Breast epithelium (tissue), 4 donors: ENCODE data around the gene CSNK2A2. TPM values are rescaled to one million over a fixed set of nuclear protein-coding genes. Genes with fewer than 3 reads are reported as not detected.

ENCODE experiments used
- DNase-seq, 2 donors: peaks; one replicate each; pipeline ENCODE4 v3.0.0-alpha.2; 2019; ENCODE audit warnings: low spot score in 2 of 2
- H3K27ac ChIP-seq, 2 donors: fragments of 200-600 bp; sonication (generic) in 1 of 2; one replicate each; pipeline ENCODE4 v1.5.1; 2016 to 2019; ENCODE audit warnings: mild to moderate bottlenecking in 1 of 2
- H3K27me3 ChIP-seq, 2 donors: fragments of 200-600 bp; sonication (generic) in 1 of 2; one replicate each; pipeline versions ENCODE4 v1.5.1 to v1.6.0; 2017 to 2019; ENCODE audit warnings: control low read depth in 1 of 2, mild to moderate bottlenecking in 1 of 2
- H3K36me3 ChIP-seq: fragments of 200-600 bp; one replicate; pipeline ENCODE4 v1.5.1; 2019
- H3K4me1 ChIP-seq, 2 donors: fragments of 200-600 bp; sonication (generic); one replicate each; pipeline ENCODE4 v1.5.1; 2016 to 2019; ENCODE audit warnings: control low read depth in 1 of 2
- H3K4me3 ChIP-seq, 3 donors: fragments of 200-600 bp; sonication (generic); 1 replicate in 2 of 3; 2 replicates in 1 of 3; pipeline ENCODE4 v1.5.1; 2016 to 2019; ENCODE audit warnings: mild to moderate bottlenecking in 3 of 3, moderate library complexity in 2 of 3
- H3K9me3 ChIP-seq, 2 donors: fragments of 200-600 bp; sonication (generic) in 1 of 2; one replicate each; pipeline ENCODE4 v1.5.1; 2016 to 2019; ENCODE audit warnings: control low read depth in 1 of 2
- POLR2A ChIP-seq: fragments of 450-650 bp; IDR thresholded peaks from one replicate; pipeline ENCODE4 v1.6.1; 2016; ENCODE audit warnings: antibody characterized with exemption, mild to moderate bottlenecking, moderate library complexity
- POLR2AphosphoS5 ChIP-seq, 3 donors: sonication (generic); formaldehyde crosslinking; IDR thresholded peaks; one replicate each; pipeline ENCODE4 v1.6.1; 2017; ENCODE audit warnings: antibody characterized with exemption in 3 of 3
- intact Hi-C: fragments of 100-400 bp; cut with DNase I; formaldehyde crosslinking; loops from one replicate; pipeline ENCODE4 v1.15.1; 2023; ENCODE audit warnings: low total_unique reads
- total RNA-seq, 3 donors: library from RNA; depleted of rRNA; stranded (reverse); fragments of >200 nt; gene quantifications; one replicate each; pipeline ENCODE4 v1.1.0, GENCODE V29; 2016
- TF ChIP-seq, protein P1 (sequence below), 3 donors: fragments of 450-650 bp; IDR thresholded peaks; one replicate each; pipeline ENCODE4 v1.5.1; 2016 to 2017; ENCODE audit warnings: antibody characterized with exemption in 3 of 3, mild to moderate bottlenecking in 3 of 3, moderate library complexity in 3 of 3

CSNK2A2 gene
- total RNA-seq, 3 donors from 2014 or later: 25.6 to 47.7 (median 29.4) TPM

DNA sequence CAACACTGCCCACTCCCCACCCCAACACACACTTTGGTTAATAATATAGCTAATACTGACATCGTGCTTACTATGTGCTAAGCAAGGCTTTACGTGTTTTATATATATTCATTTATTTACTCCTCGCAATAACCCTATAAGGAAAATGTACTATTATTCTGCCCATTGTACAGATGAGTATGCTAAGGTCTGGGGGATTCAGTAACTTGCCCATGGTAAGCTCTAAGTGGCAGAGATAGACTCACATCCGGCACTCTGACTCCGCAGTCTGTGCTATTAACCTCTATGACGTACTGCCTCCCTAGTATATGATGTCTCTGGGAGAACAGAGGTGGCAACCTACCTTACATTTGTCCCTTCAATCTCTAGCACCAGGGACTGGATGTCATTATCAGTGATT is 81.4 kb downstream of the CSNK2A2 start:
- H3K27ac ChIP-seq: no peak overlapping the region
- no peak for DNase-seq
- H3K36me3 ChIP-seq: no peaks in the 10 kb centered on the region
- no peaks in the 10 kb centered on the region for H3K9me3 ChIP-seq
- H3K27me3 ChIP-seq: no peaks in the 10 kb centered on the region
- peaks cover 0 to 7% of the 10 kb centered on the region in 2 donors for H3K4me1 ChIP-seq
- no peak overlapping the region for H3K4me3 ChIP-seq
- intact Hi-C loops: no loop called here
- TF ChIP-seq, protein P1, sequence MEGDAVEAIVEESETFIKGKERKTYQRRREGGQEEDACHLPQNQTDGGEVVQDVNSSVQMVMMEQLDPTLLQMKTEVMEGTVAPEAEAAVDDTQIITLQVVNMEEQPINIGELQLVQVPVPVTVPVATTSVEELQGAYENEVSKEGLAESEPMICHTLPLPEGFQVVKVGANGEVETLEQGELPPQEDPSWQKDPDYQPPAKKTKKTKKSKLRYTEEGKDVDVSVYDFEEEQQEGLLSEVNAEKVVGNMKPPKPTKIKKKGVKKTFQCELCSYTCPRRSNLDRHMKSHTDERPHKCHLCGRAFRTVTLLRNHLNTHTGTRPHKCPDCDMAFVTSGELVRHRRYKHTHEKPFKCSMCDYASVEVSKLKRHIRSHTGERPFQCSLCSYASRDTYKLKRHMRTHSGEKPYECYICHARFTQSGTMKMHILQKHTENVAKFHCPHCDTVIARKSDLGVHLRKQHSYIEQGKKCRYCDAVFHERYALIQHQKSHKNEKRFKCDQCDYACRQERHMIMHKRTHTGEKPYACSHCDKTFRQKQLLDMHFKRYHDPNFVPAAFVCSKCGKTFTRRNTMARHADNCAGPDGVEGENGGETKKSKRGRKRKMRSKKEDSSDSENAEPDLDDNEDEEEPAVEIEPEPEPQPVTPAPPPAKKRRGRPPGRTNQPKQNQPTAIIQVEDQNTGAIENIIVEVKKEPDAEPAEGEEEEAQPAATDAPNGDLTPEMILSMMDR (IDR thresholded peaks at IDR 0.05): no peak
- TF ChIP-seq POLR2AphosphoS5 (IDR thresholded peaks at IDR 0.05) (no peak), POLR2A (no peak)

DNA sequence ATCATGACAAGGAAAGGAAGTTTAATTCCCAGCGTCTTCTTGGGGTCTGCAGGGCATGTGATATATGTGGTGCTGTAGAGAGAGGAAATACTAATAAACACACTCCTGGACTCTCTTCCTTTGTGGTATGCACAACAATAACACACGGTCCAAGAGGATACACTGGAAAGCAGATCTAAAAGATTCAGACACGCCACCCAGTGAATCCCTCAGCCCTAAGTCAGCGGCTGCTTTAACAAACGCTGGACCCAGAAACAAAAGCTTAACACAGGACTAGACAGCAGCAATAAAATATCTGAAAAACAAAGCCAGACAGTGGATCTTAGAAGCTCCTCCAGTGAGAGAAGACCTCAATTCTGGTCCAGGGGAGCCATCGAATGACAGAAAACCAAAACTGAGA is 81.8 kb downstream of the CSNK2A2 start:
- TF ChIP-seq POLR2A (no peak), POLR2AphosphoS5 (IDR thresholded peaks at IDR 0.05) (no peak)
- TF ChIP-seq, protein P1 (IDR thresholded peaks at IDR 0.05): no peak
- intact Hi-C loops: no loop called here
- Histone ChIP-seq H3K4me1 (peaks cover 0 to 2% of the 10 kb centered on the region in 2 donors), H3K27me3 (no peaks in the 10 kb centered on the region), H3K9me3 (no peaks in the 10 kb centered on the region), H3K4me3 (no peak overlapping the region), H3K36me3 (no peaks in the 10 kb centered on the region), H3K27ac (no peak overlapping the region)
- no peak for DNase-seq

DNA sequence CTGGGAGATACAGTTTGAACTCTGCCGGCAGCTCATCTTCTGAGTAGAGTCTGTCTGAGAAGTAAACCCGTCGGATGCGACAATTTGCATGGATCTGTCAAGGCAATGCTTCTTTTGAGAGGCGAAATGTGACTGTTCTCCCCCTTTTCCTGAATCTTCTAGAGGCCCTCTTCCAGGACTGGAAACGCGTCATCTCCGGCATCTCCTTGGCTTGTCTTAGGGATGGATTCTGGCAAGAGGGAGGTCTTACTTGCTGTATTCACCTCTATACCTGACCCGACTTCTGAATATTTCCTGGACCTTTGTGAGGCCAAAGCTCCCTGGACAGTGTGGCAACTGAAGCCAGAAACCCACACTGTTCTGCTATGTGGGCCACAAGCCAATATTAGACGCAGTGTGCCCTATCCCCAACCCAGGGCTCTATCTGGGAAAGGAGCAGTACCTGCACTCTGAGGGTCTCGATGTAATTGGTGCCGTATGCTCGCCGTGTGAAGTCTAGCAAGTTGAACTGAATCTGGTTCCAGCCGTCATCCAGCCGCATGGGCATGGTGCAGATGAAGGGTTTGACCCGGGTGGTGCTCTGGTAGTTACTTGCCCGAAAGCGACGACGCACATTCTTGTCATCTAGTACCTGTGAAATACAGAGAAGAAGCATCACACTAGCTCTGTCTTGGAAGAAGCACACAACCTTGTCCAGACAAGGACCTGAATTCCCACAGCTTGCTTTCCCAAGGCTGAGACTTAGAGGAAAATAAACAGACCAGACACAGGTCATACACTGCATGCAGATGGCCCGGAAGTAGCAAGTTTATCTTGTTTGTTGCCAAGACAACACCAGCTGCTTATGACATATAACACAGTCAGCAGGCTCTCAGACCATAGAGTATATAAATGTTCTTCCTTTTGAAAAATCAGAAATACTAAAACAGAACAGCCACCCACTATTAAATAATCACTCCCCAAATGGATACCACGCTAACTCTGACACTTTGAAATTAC is 82.8 kb downstream of the CSNK2A2 start:
- TF ChIP-seq POLR2AphosphoS5 (IDR thresholded peaks at IDR 0.05) (no peak), POLR2A (no peak)
- TF ChIP-seq, protein P1 (IDR thresholded peaks at IDR 0.05): no peak
- Histone ChIP-seq H3K9me3 (no peaks in the 10 kb centered on the region), H3K27ac (no peak overlapping the region), H3K4me1 (no peaks in the 10 kb centered on the region), H3K36me3 (no peaks in the 10 kb centered on the region), H3K4me3 (no peak overlapping the region), H3K27me3 (no peaks in the 10 kb centered on the region)
- no peak for DNase-seq
- intact Hi-C loops: no loop called here

DNA sequence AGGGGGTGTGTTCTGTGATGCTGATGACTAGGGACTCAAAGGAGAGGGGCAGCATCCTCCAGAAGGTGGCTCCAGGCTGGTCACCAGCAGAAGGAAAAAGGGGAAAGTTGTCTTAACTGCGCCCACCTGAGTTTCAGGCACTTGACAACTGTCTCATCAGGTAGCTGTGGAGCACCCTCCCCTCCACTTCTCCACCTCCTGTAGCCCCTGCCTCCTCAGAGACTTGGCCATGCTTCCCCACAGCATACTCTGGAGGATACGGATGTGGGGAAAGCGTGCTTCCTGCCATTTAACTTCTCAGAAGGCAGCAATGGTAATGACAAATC is 86.6 kb downstream of the CSNK2A2 start:
- H3K4me3 ChIP-seq: no peak overlapping the region
- TF ChIP-seq POLR2A: no peak
- TF ChIP-seq, protein P1 (IDR thresholded peaks at IDR 0.05): no peak
- no peak for TF ChIP-seq POLR2AphosphoS5 (IDR thresholded peaks at IDR 0.05)
- no peaks in the 10 kb centered on the region for H3K36me3 ChIP-seq
- intact Hi-C loops: no loop called here
- H3K9me3 ChIP-seq: no peaks in the 10 kb centered on the region
- no peaks in the 10 kb centered on the region for H3K27me3 ChIP-seq
- no peak for DNase-seq
- H3K4me1 ChIP-seq: no peaks in the 10 kb centered on the region
- no peak overlapping the region for H3K27ac ChIP-seq

DNA sequence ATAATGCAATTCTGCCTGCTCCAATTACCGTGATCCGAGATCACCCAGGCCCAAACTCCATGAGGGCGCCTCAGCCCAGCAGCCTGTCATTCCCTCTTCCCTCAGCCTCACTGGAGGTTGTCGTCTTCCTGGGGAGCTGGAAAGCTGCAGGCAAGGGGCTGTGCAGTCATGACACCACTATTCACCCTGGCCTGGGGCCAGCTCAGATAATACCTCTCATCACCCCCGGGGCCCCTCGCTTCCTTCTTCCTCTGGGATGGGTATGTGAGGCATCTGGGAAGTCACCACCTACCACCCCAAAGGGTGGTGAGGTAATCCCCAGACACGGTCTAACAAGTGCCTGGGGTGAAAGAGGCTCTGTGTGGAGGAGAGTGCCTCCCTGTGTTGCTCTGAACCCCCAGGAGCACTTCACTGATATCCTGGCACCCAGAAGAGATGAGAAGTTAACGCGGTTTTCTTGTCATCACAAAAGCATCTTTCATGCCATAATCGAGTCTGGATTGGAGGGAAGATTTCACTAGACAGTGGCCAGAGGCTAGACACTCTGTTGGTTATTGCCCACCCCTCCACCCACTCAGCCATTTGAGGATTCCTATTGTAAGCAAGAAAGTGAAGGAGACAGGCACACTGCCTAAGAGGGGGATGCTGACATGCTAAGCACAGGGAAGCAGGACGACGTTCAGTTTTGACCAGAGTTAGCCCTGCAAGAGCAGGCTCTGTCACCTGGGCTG is 87.2 kb downstream of the CSNK2A2 start:
- no peaks in the 10 kb centered on the region for H3K9me3 ChIP-seq
- no peak overlapping the region for H3K27ac ChIP-seq
- no peaks in the 10 kb centered on the region for H3K36me3 ChIP-seq
- no peak for DNase-seq
- intact Hi-C loops: no loop called here
- H3K4me1 ChIP-seq: no peaks in the 10 kb centered on the region
- TF ChIP-seq POLR2AphosphoS5 (IDR thresholded peaks at IDR 0.05) (no peak), POLR2A (no peak)
- TF ChIP-seq, protein P1 (IDR thresholded peaks at IDR 0.05): no peak
- H3K4me3 ChIP-seq: no peak overlapping the region
- H3K27me3 ChIP-seq: no peaks in the 10 kb centered on the region
